Measurements from ENCODE around the gene XRCC1.
A peak's percentile ranks its signal among the peaks of the same experiment; 100 is the strongest.

Gene XRCC1

GRCh38 chr19:43564800-43565199 lies 10.5 kb downstream of the XRCC1 start:
- TF ChIP-seq, protein P1, sequence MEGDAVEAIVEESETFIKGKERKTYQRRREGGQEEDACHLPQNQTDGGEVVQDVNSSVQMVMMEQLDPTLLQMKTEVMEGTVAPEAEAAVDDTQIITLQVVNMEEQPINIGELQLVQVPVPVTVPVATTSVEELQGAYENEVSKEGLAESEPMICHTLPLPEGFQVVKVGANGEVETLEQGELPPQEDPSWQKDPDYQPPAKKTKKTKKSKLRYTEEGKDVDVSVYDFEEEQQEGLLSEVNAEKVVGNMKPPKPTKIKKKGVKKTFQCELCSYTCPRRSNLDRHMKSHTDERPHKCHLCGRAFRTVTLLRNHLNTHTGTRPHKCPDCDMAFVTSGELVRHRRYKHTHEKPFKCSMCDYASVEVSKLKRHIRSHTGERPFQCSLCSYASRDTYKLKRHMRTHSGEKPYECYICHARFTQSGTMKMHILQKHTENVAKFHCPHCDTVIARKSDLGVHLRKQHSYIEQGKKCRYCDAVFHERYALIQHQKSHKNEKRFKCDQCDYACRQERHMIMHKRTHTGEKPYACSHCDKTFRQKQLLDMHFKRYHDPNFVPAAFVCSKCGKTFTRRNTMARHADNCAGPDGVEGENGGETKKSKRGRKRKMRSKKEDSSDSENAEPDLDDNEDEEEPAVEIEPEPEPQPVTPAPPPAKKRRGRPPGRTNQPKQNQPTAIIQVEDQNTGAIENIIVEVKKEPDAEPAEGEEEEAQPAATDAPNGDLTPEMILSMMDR (IDR thresholded peaks at IDR 0.05): no peak

GRCh38 chr19:43563816-43564457 lies 11.4 kb downstream of the XRCC1 start:
- TF ChIP-seq, protein P1 (IDR thresholded peaks at IDR 0.05): no peak

- TF ChIP-seq, protein P1 (IDR thresholded peaks at IDR 0.05): no peak
Observed at GRCh38 chr19:43562698-43563241, 12.6 kb downstream of the XRCC1 start.

DNA sequence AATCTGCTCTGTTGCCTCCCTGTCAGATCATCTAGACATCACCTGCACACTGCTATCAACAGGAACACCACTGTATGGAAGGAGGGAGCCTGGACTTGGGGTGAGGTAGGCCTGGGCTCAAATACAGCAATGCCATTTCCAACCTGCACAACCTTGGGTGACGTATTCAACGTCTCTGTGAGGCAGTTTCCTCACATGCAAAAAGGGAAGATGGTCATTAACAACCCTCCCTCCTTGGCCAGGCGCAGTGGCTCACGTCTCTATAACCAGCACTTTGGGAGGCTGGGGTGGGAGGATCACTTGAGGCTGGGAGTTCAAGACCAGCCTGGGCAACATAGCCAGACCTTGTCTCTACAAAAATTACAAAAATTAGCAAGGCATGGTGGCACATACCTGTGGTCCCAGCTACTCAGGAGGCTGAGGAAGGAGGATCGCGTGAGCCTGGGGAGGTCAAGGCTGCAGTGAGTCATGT lies 13.1 kb downstream of the XRCC1 start:
- TF ChIP-seq, protein P1 (IDR thresholded peaks at IDR 0.05): no peak

GRCh38 chr19:43561139-43561970 lies 14.0 kb downstream of the XRCC1 start:
- TF ChIP-seq, protein P1 (IDR thresholded peaks at IDR 0.05): no peak

- TF ChIP-seq, protein P1 (IDR thresholded peaks at IDR 0.05): no peak
Observed at GRCh38 chr19:43560687-43561086, 14.6 kb downstream of the XRCC1 start.

DNA sequence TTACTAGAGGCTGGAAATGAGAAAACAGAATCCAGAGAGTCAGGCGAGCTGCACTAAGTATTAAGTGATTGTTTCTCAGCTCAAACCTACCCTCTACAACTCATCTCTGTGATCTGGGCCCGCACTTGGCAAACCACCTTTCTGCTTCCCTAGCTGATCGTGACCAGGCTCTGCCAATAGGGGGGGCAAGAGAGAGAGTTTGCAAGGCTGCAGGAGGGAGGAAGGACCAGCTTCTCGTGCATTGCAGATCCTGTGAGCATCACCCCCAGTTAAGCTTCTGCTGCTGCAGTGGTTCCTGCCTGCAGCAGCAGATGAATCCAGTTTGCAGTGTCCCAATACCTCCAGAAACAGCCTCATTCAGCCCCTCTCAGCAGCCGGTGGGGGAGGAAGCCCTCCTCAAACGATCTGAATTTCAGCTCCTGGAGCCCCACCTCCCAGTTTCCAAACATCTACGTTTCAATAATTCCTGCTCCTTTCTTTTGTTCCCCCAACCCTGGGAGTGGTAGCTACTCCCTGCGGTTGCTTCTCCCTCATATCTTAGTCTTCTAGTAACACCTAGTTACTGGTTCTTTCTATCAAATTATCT lies 20.0 kb downstream of the XRCC1 start:
- TF ChIP-seq, protein P1 (IDR thresholded peaks at IDR 0.05): peak; percentile 56

Data from LNCAP (cell line).